CD4-positive, alpha-beta T cell treated with Interferon gamma for 1 hour (primary cell): ENCODE results near the gene ABHD17C.

Source experiments
- DNase-seq: peaks from one replicate; pipeline ENCODE4 v3.0.0-alpha.2; 2020

The ABHD17C gene

GRCh38 chr15:80691575-80691974, 3.5 kb upstream of the ABHD17C start:
- DNase-seq: no peak

GRCh38 chr15:80693682-80694610, 1.2 kb upstream of the ABHD17C start:
- no peak for DNase-seq

- peak; percentile 9 for DNase-seq
Measured at GRCh38 chr15:80694611-80695098, 455 bp upstream of the ABHD17C start.

GRCh38 chr15:80695911-80696661, 976 bp downstream of the ABHD17C start:
- DNase-seq: peak; percentile 4

GRCh38 chr15:80697075-80697685, 2.1 kb downstream of the ABHD17C start:
- no peak for DNase-seq

GRCh38 chr15:80698676-80699075, 3.6 kb downstream of the ABHD17C start:
- DNase-seq: no peak

- no peak for DNase-seq
Measured at GRCh38 chr15:80699981-80700380, 4.9 kb downstream of the ABHD17C start.

- DNase-seq: no peak
Measured at GRCh38 chr15:80701676-80702311, 6.7 kb downstream of the ABHD17C start.

GRCh38 chr15:80703081-80703480, 8.0 kb downstream of the ABHD17C start:
- no peak for DNase-seq

- DNase-seq: no peak
Measured at GRCh38 chr15:80703965-80704364, 8.9 kb downstream of the ABHD17C start.

- DNase-seq: no peak
Measured at GRCh38 chr15:80706161-80706560, 11.1 kb downstream of the ABHD17C start.

GRCh38 chr15:80709542-80709941, 14.4 kb downstream of the ABHD17C start:
- DNase-seq: no peak

- DNase-seq: no peak
Measured at GRCh38 chr15:80710635-80711554, 15.8 kb downstream of the ABHD17C start.

- no peak for DNase-seq
Measured at GRCh38 chr15:80711886-80712285, 16.8 kb downstream of the ABHD17C start.

GRCh38 chr15:80712956-80713355, 17.8 kb downstream of the ABHD17C start:
- DNase-seq: no peak

GRCh38 chr15:80721476-80721875, 26.4 kb downstream of the ABHD17C start:
- DNase-seq: no peak

- DNase-seq: no peak
Measured at GRCh38 chr15:80722811-80723210, 27.7 kb downstream of the ABHD17C start.

- DNase-seq: no peak
Measured at GRCh38 chr15:80727196-80727595, 32.1 kb downstream of the ABHD17C start.

- no peak for DNase-seq
Measured at GRCh38 chr15:80727596-80727995, 32.5 kb downstream of the ABHD17C start.

GRCh38 chr15:80730387-80730786, 35.3 kb downstream of the ABHD17C start:
- DNase-seq: no peak

- DNase-seq: no peak
Measured at GRCh38 chr15:80730926-80731325, 35.8 kb downstream of the ABHD17C start.

- no peak for DNase-seq
Measured at GRCh38 chr15:80732167-80732566, 37.1 kb downstream of the ABHD17C start.
